HepG2 (cell line): ENCODE measurements around the gene GRIK4. TPM values are rescaled to one million over a fixed set of nuclear protein-coding genes. Genes with fewer than 3 reads are reported as not detected.
A peak's percentile ranks its signal among the peaks of the same experiment; 100 is the strongest.

Experiments
- ARID2 ChIP-seq: sonication (generic); formaldehyde crosslinking; IDR thresholded peaks from 2 replicates; pipeline ENCODE4 v1.8.1; 2022; ENCODE audit warnings: mild to moderate bottlenecking, missing genetic modification reagents, borderline replicate concordance
- ATF1 ChIP-seq: IDR thresholded peaks from 2 replicates; pipeline ENCODE4 v1.6.1; 2016; ENCODE audit warnings: mild to moderate bottlenecking, control low read depth
- BORCS8-MEF2B ChIP-seq: sonication (generic); formaldehyde crosslinking; IDR thresholded peaks from 2 replicates; pipeline ENCODE4 v1.8.0; 2022; ENCODE audit warnings: mild to moderate bottlenecking, missing genetic modification reagents
- HMG20A ChIP-seq: IDR thresholded peaks from 2 replicates; pipeline ENCODE4 v1.6.1; 2016; ENCODE audit warnings: borderline replicate concordance
- HNF4A ChIP-seq: sonication (generic); formaldehyde crosslinking; IDR thresholded peaks from 2 replicates; pipeline ENCODE4 v1.4.0; 2020; ENCODE audit warnings: missing genetic modification reagents
- HNF4G ChIP-seq, 2 experiments: sonication (generic) in 1 of 2; formaldehyde crosslinking in 1 of 2; IDR thresholded peaks; 2 replicates each; pipeline versions ENCODE4 v1.4.0 to v1.6.1; 2011 to 2020; ENCODE audit warnings: borderline replicate concordance in 2 of 2, low read depth in 2 of 2, mild to moderate bottlenecking in 2 of 2, low read length in 1 of 2, missing genetic modification reagents in 1 of 2, moderate library complexity in 1 of 2
- IRF1 ChIP-seq: sonication (generic); formaldehyde crosslinking; IDR thresholded peaks from 2 replicates; pipeline ENCODE4 v1.4.0; 2020; ENCODE audit warnings: low read depth, mild to moderate bottlenecking, missing genetic modification reagents
- ISL2 ChIP-seq: sonication (generic); formaldehyde crosslinking; IDR thresholded peaks from 2 replicates; pipeline ENCODE4 v1.5.0; 2020; ENCODE audit warnings: missing genetic modification reagents
- JDP2 ChIP-seq: sonication (generic); formaldehyde crosslinking; IDR thresholded peaks from 2 replicates; pipeline ENCODE4 v1.8.1; 2022; ENCODE audit warnings: missing genetic modification reagents, borderline replicate concordance
- MED13 ChIP-seq: sonication (generic); formaldehyde crosslinking; IDR thresholded peaks from 2 replicates; pipeline ENCODE4 v1.5.0; 2020; ENCODE audit warnings: missing genetic modification reagents
- MIXL1 ChIP-seq: IDR thresholded peaks from 2 replicates; pipeline ENCODE4 v1.6.1; 2016
- PHF20 ChIP-seq: sonication (generic); formaldehyde crosslinking; IDR thresholded peaks from 2 replicates; pipeline ENCODE4 v1.5.0; 2020; ENCODE audit warnings: mild to moderate bottlenecking, missing genetic modification reagents
- PRDM4 ChIP-seq: sonication (generic); formaldehyde crosslinking; IDR thresholded peaks from 2 replicates; pipeline ENCODE4 v1.9.0; 2021; ENCODE audit warnings: missing genetic modification reagents, borderline replicate concordance
- RNF2 ChIP-seq: fragments of 450-650 bp; conservative IDR thresholded peaks from 2 replicates; pipeline ENCODE4 v1.6.1; 2016; ENCODE audit warnings: low read depth
- TBX2 ChIP-seq: sonication (generic); formaldehyde crosslinking; IDR thresholded peaks from 2 replicates; pipeline ENCODE4 v1.5.0; 2020; ENCODE audit warnings: missing genetic modification reagents, mild to moderate bottlenecking, borderline replicate concordance
- TCF7 ChIP-seq: sonication (generic); IDR thresholded peaks from 2 replicates; pipeline ENCODE4 v1.6.1; 2016; ENCODE audit warnings: antibody characterized with exemption, low read depth
- THAP8 ChIP-seq: sonication (generic); formaldehyde crosslinking; IDR thresholded peaks from 2 replicates; pipeline ENCODE4 v1.5.1; 2020; ENCODE audit warnings: missing genetic modification reagents, mild to moderate bottlenecking, borderline replicate concordance
- TRIM24 ChIP-seq: sonication (generic); formaldehyde crosslinking; IDR thresholded peaks from 2 replicates; pipeline ENCODE4 v1.8.0; 2022; ENCODE audit warnings: mild to moderate bottlenecking, missing genetic modification reagents
- ZFYVE20 ChIP-seq: sonication (generic); formaldehyde crosslinking; IDR thresholded peaks from 2 replicates; pipeline ENCODE4 v1.8.0; 2023; ENCODE audit warnings: low read depth, mild to moderate bottlenecking, moderate library complexity, missing genetic modification reagents, borderline replicate concordance
- ZGPAT ChIP-seq: IDR thresholded peaks from 2 replicates; pipeline ENCODE4 v1.6.1; 2016; ENCODE audit warnings: mild to moderate bottlenecking
- ZNF577 ChIP-seq: sonication (generic); formaldehyde crosslinking; IDR thresholded peaks from 2 replicates; pipeline ENCODE4 v1.4.0; 2020; ENCODE audit warnings: mild to moderate bottlenecking, low read depth, missing genetic modification reagents, borderline replicate concordance
- ZNF619 ChIP-seq: sonication (generic); formaldehyde crosslinking; IDR thresholded peaks from 2 replicates; pipeline ENCODE4 v1.4.0; 2020; ENCODE audit warnings: mild to moderate bottlenecking, missing genetic modification reagents
- ZNF629 ChIP-seq: sonication (generic); formaldehyde crosslinking; conservative IDR thresholded peaks from 2 replicates; pipeline ENCODE4 v1.5.0; 2020; ENCODE audit warnings: missing genetic modification reagents
- ZNF710 ChIP-seq: sonication (generic); formaldehyde crosslinking; IDR thresholded peaks from 2 replicates; pipeline ENCODE4 v1.5.0; 2020; ENCODE audit warnings: mild to moderate bottlenecking, missing genetic modification reagents, borderline replicate concordance
- polyA plus RNA-seq, 8 experiments: library from polyadenylated mRNA; depleted of rRNA in 3 of 8; stranded (reverse) in 7 of 8; unstranded in 1 of 8; fragments of >200 nt; fragmentation: Illumina TruSeq in 4 of 8; extraction: Trizol in 4 of 8; gene quantifications; 2 replicates each; pipeline versions ENCODE4 v1.2.1 to v1.2.3, GENCODE V29; 2011 to 2016; ENCODE audit warnings: low read depth in 4 of 8, missing spikeins in 1 of 8, mixed read lengths in 1 of 8; ENCODE audit not compliant: insufficient read depth in 1 of 8
- total RNA-seq, 5 experiments: library from RNA; depleted of rRNA; stranded (reverse); fragments of >200 nt; fragmentation: Illumina TruSeq; extraction: Trizol; gene quantifications; 2 replicates each; pipeline ENCODE4 v1.2.3, GENCODE V29; 2016; ENCODE audit warnings: low read depth in 1 of 5

Gene GRIK4
- total and polyA plus RNA-seq, 2 of the 13 experiments (the other 11 are each of a cell fraction or from before 2014, with no cell fraction given): 0.04 to 0.07 TPM

- no peak for TF ChIP-seq PRDM4
- TF ChIP-seq ARID2: no peak
- TF ChIP-seq ZNF577 (CRISPR knock-in tag): no peak
- no peak for TF ChIP-seq ZNF619 (CRISPR knock-in tag)
- TF ChIP-seq TRIM24 (CRISPR knock-in tag): 0 out of 2 replicates have a peak, but pooled peaks have one; percentile 11
- TF ChIP-seq TBX2 (CRISPR knock-in tag): peak; percentile 50; the same call in 1 of the 2 replicates
- TF ChIP-seq THAP8 (CRISPR knock-in tag): no peak
- no peak for TF ChIP-seq PHF20 (CRISPR knock-in tag)
- TF ChIP-seq HNF4G (IDR thresholded peaks at IDR 0.05; ENCODE audit: borderline replicate concordance, low read depth, low read length): peak; percentile 70
- TF ChIP-seq HNF4G (CRISPR knock-in tag; IDR thresholded peaks at IDR 0.05; ENCODE audit: borderline replicate concordance, low read depth): peak; percentile 55; the same call in 1 of the 2 replicates
- TF ChIP-seq JDP2 (CRISPR knock-in tag): no peak
- no peak for TF ChIP-seq MED13 (CRISPR knock-in tag)
- peak; percentile 88 for TF ChIP-seq HNF4A
- 0 out of 2 replicates have a peak, but pooled peaks have one; percentile 13 for TF ChIP-seq ZNF629 (CRISPR knock-in tag)
- peak; percentile 67; the same call in 1 of the 2 replicates for TF ChIP-seq ISL2 (CRISPR knock-in tag)
- TF ChIP-seq BORCS8-MEF2B (CRISPR knock-in tag): 0 out of 2 replicates have a peak, but pooled peaks have one; percentile 49
- TF ChIP-seq RNF2: 0 out of 2 replicates have a peak, but pooled peaks have one; percentile 30
- no peak for TF ChIP-seq ZFYVE20 (CRISPR knock-in tag)
- TF ChIP-seq MIXL1 (CRISPR knock-in tag): no peak
- TF ChIP-seq ATF1 (CRISPR knock-in tag): peak; percentile 37; the same call in 1 of the 2 replicates
- no peak for TF ChIP-seq ZNF710 (CRISPR knock-in tag)
- TF ChIP-seq ZGPAT (CRISPR knock-in tag): peak; percentile 34; the same call in 1 of the 2 replicates
- TF ChIP-seq IRF1 (CRISPR knock-in tag): no peak
- TF ChIP-seq TCF7: peak; percentile 93
- TF ChIP-seq HMG20A (CRISPR knock-in tag): peak; percentile 80; the same call in 1 of the 2 replicates
These were observed 163.0 kb downstream of the GRIK4 start (continued) for GRCh38 chr11:120674542-120674941.
